GM21381 (cell line): Measurements from ENCODE around the gene SH2D1A.

Experiments used
- ATAC-seq: cut with Tn5 transposase; IDR thresholded peaks from one replicate; pipeline ENCODE4 v1.9.1; 2021; ENCODE audit warnings: mild to moderate bottlenecking, moderate library complexity; ENCODE audit not compliant: unreplicated experiment

SH2D1A gene

DNA sequence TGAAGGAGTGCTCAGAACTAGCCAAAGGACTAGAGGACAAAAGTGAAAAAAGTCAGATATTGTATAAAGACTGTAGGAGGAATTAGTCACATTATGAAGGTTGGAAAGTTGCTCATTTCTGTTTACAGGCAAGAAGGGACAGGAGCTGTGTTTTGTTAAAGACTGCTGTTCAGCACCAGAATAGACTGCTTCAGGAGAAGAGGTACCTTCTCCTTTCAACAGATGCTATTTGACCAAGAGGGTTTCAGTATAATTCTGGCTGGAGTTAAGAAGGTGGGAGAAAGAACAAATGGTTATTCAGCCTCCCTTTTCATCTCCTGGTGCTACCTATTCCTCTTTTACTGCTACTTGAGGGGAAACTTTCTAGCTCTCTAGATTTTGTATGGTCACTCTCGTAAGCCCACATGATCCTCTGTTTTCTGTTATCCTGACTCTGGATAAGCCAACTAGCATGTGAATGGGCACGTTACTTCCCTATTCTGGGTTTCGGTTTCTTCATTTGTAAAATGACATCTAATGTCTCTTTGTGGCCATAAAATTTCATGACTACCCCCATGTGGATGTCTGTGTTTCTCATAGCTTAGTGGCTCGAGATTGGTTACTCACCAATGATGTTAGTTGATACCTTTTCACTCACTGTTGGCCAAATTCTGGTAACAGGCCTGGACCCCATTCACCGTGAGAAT lies 68.9 kb downstream of the SH2D1A start:
- ATAC-seq = no peak

DNA sequence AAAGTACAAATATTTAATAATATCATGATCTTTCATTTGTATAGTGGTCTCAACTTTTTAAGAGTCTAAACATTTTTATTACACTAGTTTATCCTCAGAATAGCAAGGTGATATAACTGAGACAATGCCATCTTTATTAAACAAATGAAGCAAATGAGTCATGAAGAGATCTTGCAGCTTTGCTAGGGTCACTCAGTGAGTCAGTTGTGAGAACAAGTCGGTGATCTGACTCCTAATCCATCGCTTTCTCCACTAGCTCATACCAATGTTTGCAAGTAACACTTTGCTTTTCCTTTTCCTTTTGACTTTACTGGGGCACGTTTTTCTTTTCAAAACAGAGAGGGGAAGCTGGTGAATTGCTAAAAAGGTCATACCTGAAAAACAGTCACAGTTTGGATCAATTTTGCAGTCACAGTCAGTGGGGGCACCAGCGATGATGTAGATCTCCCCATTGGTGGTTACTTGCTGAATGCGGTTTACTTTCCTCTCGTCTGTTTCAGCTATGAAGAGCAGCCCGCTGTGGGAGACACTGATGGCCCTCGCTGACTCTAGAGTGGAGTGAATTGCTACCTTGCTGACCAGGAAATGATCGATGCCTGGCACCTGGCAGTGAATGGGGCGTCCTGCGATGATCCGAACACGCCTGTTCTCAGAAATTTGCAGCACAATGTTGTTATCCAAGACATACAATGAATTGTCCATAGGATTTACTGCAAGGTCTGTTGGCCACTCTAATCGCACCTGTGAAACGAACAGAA lies 75.7 kb downstream of the SH2D1A start:
- ATAC-seq = no peak
